Measurements from ENCODE around the gene CHRND.

DNA sequence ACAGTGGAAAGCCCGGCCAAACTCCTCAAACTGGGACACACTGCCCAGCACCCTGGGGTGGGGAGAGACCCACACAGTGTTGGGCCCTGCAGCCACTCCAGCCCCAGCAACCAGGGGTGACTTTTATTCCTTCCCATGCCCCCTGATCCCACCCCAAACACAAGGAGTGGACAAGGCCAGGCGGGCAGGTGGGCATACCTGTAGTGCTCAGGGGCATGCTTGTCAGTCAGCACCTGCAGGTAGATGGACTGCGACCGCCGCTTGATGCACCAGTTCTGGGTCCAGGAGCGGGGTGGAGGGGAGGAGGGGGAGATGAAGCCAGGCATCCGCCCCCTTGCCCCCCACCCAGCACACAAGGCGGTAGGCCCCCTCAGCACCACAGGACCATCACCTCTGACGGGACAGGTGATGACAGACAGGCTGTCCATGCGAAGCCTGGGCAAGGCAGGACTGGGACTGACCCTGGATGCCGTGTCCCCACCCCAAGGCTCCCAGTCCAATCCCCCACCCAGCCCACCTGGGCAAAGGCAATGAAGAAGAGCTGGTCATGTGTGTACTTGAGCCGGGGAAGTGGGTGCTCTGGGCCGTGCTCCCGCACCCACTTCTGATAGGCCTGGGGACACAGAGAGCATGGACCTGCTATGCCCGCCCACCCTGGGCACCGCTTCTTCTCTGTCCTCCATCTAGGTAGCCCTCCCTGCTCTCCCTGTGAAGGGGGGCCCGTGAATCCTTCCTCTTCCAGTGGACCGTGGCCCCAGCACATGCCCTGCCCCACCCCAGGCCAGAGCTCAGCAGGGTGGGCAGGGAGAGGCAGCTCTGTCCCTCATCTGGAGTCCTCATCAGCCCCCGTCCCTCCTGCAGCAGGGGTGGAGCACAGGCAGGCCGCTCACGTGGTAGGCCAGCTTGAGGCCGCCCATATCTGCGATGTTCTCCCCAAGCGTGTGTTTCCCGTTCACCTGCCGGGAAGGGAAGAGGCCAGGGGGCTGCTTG lies 45.5 kb upstream of the CHRND start:
- TF ChIP-seq, protein P1, sequence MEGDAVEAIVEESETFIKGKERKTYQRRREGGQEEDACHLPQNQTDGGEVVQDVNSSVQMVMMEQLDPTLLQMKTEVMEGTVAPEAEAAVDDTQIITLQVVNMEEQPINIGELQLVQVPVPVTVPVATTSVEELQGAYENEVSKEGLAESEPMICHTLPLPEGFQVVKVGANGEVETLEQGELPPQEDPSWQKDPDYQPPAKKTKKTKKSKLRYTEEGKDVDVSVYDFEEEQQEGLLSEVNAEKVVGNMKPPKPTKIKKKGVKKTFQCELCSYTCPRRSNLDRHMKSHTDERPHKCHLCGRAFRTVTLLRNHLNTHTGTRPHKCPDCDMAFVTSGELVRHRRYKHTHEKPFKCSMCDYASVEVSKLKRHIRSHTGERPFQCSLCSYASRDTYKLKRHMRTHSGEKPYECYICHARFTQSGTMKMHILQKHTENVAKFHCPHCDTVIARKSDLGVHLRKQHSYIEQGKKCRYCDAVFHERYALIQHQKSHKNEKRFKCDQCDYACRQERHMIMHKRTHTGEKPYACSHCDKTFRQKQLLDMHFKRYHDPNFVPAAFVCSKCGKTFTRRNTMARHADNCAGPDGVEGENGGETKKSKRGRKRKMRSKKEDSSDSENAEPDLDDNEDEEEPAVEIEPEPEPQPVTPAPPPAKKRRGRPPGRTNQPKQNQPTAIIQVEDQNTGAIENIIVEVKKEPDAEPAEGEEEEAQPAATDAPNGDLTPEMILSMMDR (IDR thresholded peaks at IDR 0.05): no peak
- no peak for TF ChIP-seq POLR2A (IDR thresholded peaks at IDR 0.05)
